ENCODE data around the gene GFOD1.
"Not testable (repeated sequence)": the region's sequence is repeated elsewhere in the genome, so short reads cannot be mapped to it uniquely, and the experiment has no call there.

GFOD1 gene

DNA sequence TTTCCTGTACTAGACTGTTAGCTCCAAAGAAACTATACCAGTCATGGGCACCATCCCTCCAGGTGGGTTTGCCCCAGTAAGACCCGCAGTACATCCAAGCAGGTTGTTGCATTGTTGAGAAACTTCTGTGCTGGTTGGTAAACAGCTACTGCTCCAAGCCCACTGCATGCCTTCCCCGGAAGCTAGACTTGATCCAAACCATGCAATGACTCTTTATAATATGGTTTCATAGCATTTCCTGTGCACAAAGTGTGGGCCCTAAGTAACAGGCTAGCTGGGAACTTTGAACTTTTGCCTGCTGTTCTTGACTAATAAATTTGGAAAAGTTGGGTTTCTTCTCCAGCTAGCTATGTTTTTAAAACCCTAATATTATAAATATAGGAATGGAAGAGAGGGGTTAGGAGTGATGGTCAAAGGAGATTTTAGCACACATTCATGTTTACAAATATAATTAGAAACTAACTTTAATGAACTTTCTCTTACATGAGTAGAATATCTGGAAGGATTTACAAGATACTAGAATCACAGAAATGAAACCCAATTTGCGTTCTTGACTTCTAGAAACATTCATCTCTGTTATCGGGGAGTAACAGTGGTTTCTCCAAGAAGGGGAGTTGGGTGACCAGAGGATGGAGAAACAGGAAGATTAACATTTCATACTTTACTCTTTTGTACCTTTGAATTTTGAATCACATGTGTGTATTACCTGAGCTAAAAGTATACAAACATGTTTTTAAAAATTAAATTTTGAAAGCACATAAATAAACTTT is 51.7 kb downstream of the GFOD1 start:
- no peak overlapping the region for H3K4ac ChIP-seq (ENCODE audit: low read length)
- H3K14ac ChIP-seq (ENCODE audit: low read length) = no peak overlapping the region
- no peak overlapping the region for H2AK5ac ChIP-seq (ENCODE audit: low read depth, low read length)
- H3K9ac ChIP-seq (ENCODE audit: low read depth, low read length, poor library complexity) = no peak overlapping the region
- no peak overlapping the region for H3K18ac ChIP-seq (ENCODE audit: low read length)
- no peak overlapping the region for H2BK120ac ChIP-seq (ENCODE audit: low read depth, low read length)
- H3K36me3 ChIP-seq (replicated peaks in 1 of 2; ENCODE audit: control insufficient read depth in 2 of 2, insufficient read depth in 2 of 2, low read length in 2 of 2) = no peaks in the 10 kb centered on the region
- H3K9me3 ChIP-seq (replicated peaks in 1 of 2; ENCODE audit: control insufficient read depth in 2 of 2, insufficient read depth in 1 of 2, low read depth in 1 of 2, low read length in 2 of 2) = peaks cover 0 to 9% of the 10 kb centered on the region in 2 donors
- no peak overlapping the region for H2AFZ ChIP-seq (ENCODE audit: low read length)
- H4K8ac ChIP-seq (ENCODE audit: low read depth, low read length) = no peak overlapping the region
- H3K23ac ChIP-seq (ENCODE audit: low read depth, low read length, poor library complexity) = no peak overlapping the region
- no peaks in the 10 kb centered on the region for H3K27me3 ChIP-seq (ENCODE audit: control insufficient read depth in 3 of 3, insufficient read depth in 3 of 3, low read depth in 1 of 3, low read length in 3 of 3)
- H3K4me1 ChIP-seq (ENCODE audit: control insufficient read depth in 2 of 2, insufficient read depth in 1 of 2, low read depth in 1 of 2, low read length in 2 of 2) = no peaks in the 10 kb centered on the region
- no CpG with 5 or more reads among the region's 4 CpGs for WGBS, 2 donors (ENCODE audit: extremely low coverage in 2 of 2, insufficient read length in 2 of 2, insufficient replicate concordance in 1 of 2)
- H3K79me1 ChIP-seq (ENCODE audit: low read depth, low read length) = no peaks in the 10 kb centered on the region
- no peak overlapping the region for H2BK15ac ChIP-seq (ENCODE audit: low read length)
- no peak overlapping the region for H4K91ac ChIP-seq (ENCODE audit: low read depth, low read length, poor library complexity)
- no peak overlapping the region for H3K4me3 ChIP-seq (ENCODE audit: low read length in 2 of 2)
- no peak overlapping the region for H3K4me2 ChIP-seq (ENCODE audit: insufficient read depth, low read length, poor library complexity, severe bottlenecking)
- H2BK5ac ChIP-seq (ENCODE audit: low read length) = no peak overlapping the region
- no peak overlapping the region for H2BK12ac ChIP-seq (ENCODE audit: low read length)
- DNase-seq (ENCODE audit: low spot score) = no peak
- no peak overlapping the region for H3K27ac ChIP-seq (replicated peaks; ENCODE audit: low read length)

DNA sequence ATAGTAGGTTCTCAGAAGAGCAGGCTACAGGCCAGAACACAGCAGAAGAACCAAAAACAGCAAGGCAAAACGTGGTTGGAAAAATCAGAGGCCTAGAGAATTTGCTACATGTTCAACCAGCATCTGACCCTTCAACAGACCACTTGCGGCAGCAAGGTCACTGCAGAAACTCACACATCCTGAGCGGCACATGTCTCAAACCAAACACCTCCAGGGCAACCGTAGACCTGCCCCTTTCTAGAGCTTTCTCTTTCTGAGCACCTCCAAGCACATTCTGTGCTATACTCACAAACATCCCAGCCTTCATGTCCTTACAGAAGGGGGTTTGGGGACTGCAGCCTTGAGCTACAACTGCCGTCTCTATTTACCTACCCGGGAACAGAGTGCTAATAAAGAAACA is 52.6 kb downstream of the GFOD1 start:
- H2AK5ac ChIP-seq (ENCODE audit: low read depth, low read length) = no peak overlapping the region
- H4K8ac ChIP-seq (ENCODE audit: low read depth, low read length) = no peak overlapping the region
- H3K4ac ChIP-seq (ENCODE audit: low read length) = no peak overlapping the region
- no peaks in the 10 kb centered on the region for H3K27me3 ChIP-seq (ENCODE audit: control insufficient read depth in 3 of 3, insufficient read depth in 3 of 3, low read depth in 1 of 3, low read length in 3 of 3)
- no peak overlapping the region for H3K4me3 ChIP-seq (ENCODE audit: low read length in 2 of 2)
- H2BK5ac ChIP-seq (ENCODE audit: low read length) = no peak overlapping the region
- no peak overlapping the region for H3K4me2 ChIP-seq (ENCODE audit: insufficient read depth, low read length, poor library complexity, severe bottlenecking)
- H2AFZ ChIP-seq (ENCODE audit: low read length) = no peak overlapping the region
- DNase-seq (ENCODE audit: low spot score) = no peak
- peaks cover 0 to 9% of the 10 kb centered on the region in 2 donors for H3K9me3 ChIP-seq (replicated peaks in 1 of 2; ENCODE audit: control insufficient read depth in 2 of 2, insufficient read depth in 1 of 2, low read depth in 1 of 2, low read length in 2 of 2)
- H2BK15ac ChIP-seq (ENCODE audit: low read length) = no peak overlapping the region
- no peak overlapping the region for H4K91ac ChIP-seq (ENCODE audit: low read depth, low read length, poor library complexity)
- H3K4me1 ChIP-seq (ENCODE audit: control insufficient read depth in 2 of 2, insufficient read depth in 1 of 2, low read depth in 1 of 2, low read length in 2 of 2) = no peaks in the 10 kb centered on the region
- no peaks in the 10 kb centered on the region for H3K79me1 ChIP-seq (ENCODE audit: low read depth, low read length)
- H3K36me3 ChIP-seq (replicated peaks in 1 of 2; ENCODE audit: control insufficient read depth in 2 of 2, insufficient read depth in 2 of 2, low read length in 2 of 2) = no peaks in the 10 kb centered on the region
- H2BK120ac ChIP-seq (ENCODE audit: low read depth, low read length) = no peak overlapping the region
- no peak overlapping the region for H3K23ac ChIP-seq (ENCODE audit: low read depth, low read length, poor library complexity)
- no peak overlapping the region for H3K27ac ChIP-seq (replicated peaks; ENCODE audit: low read length)
- H3K14ac ChIP-seq (ENCODE audit: low read length) = no peak overlapping the region
- no peak overlapping the region for H2BK12ac ChIP-seq (ENCODE audit: low read length)
- H3K9ac ChIP-seq (ENCODE audit: low read depth, low read length, poor library complexity) = no peak overlapping the region
- H3K18ac ChIP-seq (ENCODE audit: low read length) = no peak overlapping the region
- no CpG with 5 or more reads among the region's 6 CpGs for WGBS, 2 donors (ENCODE audit: extremely low coverage in 2 of 2, insufficient read length in 2 of 2, insufficient replicate concordance in 1 of 2)

DNA sequence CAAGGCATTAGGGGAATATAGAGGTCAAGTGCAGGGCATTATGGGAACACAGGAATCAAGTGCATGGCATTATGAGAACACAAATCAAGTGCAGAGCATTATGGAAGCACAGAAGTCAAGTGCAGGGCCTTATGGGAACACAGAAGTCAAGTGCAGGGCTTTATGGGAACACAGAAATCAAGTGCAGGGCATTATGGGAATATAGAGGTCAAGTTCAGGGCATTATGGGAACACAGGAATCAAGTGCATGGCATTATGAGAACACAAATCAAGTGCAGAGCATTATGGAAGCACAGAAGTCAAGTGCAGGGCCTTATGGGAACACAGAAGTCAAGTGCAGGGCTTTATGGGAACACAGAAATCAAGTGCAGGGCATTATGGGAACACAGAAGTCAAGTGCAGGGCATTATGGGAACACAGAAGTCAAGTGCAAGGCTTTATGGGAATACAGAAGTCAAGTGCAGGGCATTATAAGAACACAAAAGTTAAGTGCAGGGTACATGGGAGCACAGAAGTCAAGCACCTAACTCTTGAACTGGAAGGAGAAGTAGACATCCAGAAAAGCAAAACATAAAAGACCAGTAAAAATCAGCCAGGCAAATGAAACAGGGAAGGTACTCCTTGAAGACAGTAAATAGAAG is 53.1 kb downstream of the GFOD1 start:
- not testable (repeated sequence) for H3K4me2 ChIP-seq (ENCODE audit: insufficient read depth, low read length, poor library complexity, severe bottlenecking); H3K79me1 ChIP-seq (ENCODE audit: low read depth, low read length); H4K8ac ChIP-seq (ENCODE audit: low read depth, low read length); H2BK120ac ChIP-seq (ENCODE audit: low read depth, low read length); H3K9me3 ChIP-seq (replicated peaks in 1 of 2; ENCODE audit: control insufficient read depth in 2 of 2, insufficient read depth in 1 of 2, low read depth in 1 of 2, low read length in 2 of 2); H2BK12ac ChIP-seq (ENCODE audit: low read length); H3K18ac ChIP-seq (ENCODE audit: low read length); H3K4me3 ChIP-seq (ENCODE audit: low read length in 2 of 2); H3K4ac ChIP-seq (ENCODE audit: low read length); H3K14ac ChIP-seq (ENCODE audit: low read length); H3K27me3 ChIP-seq (ENCODE audit: control insufficient read depth in 3 of 3, insufficient read depth in 3 of 3, low read depth in 1 of 3, low read length in 3 of 3); H3K4me1 ChIP-seq (ENCODE audit: control insufficient read depth in 2 of 2, insufficient read depth in 1 of 2, low read depth in 1 of 2, low read length in 2 of 2); H4K91ac ChIP-seq (ENCODE audit: low read depth, low read length, poor library complexity); H2AFZ ChIP-seq (ENCODE audit: low read length); H2BK5ac ChIP-seq (ENCODE audit: low read length); H3K36me3 ChIP-seq (replicated peaks in 1 of 2; ENCODE audit: control insufficient read depth in 2 of 2, insufficient read depth in 2 of 2, low read length in 2 of 2); H2BK15ac ChIP-seq (ENCODE audit: low read length); H3K23ac ChIP-seq (ENCODE audit: low read depth, low read length, poor library complexity); H3K9ac ChIP-seq (ENCODE audit: low read depth, low read length, poor library complexity); DNase-seq (ENCODE audit: low spot score); H3K27ac ChIP-seq (replicated peaks; ENCODE audit: low read length); H2AK5ac ChIP-seq (ENCODE audit: low read depth, low read length)

DNA sequence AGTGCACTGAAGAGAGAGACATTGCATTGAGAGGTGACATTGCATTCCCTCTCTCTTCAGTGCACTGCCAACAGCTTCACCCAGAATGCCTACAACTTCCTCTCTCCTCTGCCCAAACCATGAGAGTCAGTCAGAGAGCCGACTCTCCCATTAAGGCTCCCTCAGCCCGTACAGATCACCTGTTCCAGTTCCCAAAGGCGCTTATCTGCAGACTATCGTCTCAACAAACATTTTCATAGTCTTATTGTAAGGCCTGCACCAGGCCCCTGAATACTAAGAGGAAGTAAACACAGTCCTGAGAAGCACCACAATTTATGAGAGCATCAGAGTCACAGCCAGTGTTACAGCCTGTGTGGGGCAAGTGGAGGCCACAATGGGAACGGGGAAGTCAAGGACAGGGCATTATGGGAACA is 53.7 kb downstream of the GFOD1 start:
- Histone ChIP-seq H3K27me3 (ENCODE audit: control insufficient read depth in 3 of 3, insufficient read depth in 3 of 3, low read depth in 1 of 3, low read length in 3 of 3) (no peaks in the 10 kb centered on the region), H3K14ac (ENCODE audit: low read length) (no peak overlapping the region), H3K36me3 (replicated peaks in 1 of 2; ENCODE audit: control insufficient read depth in 2 of 2, insufficient read depth in 2 of 2, low read length in 2 of 2) (no peaks in the 10 kb centered on the region), H4K91ac (ENCODE audit: low read depth, low read length, poor library complexity) (no peak overlapping the region), H3K4me3 (ENCODE audit: low read length in 2 of 2) (no peak overlapping the region), H3K9ac (ENCODE audit: low read depth, low read length, poor library complexity) (no peak overlapping the region), H3K9me3 (replicated peaks in 1 of 2; ENCODE audit: control insufficient read depth in 2 of 2, insufficient read depth in 1 of 2, low read depth in 1 of 2, low read length in 2 of 2) (peaks cover 0 to 9% of the 10 kb centered on the region in 2 donors), H2BK120ac (ENCODE audit: low read depth, low read length) (no peak overlapping the region), H4K8ac (ENCODE audit: low read depth, low read length) (no peak overlapping the region), H3K79me1 (ENCODE audit: low read depth, low read length) (no peaks in the 10 kb centered on the region), H3K4me1 (ENCODE audit: control insufficient read depth in 2 of 2, insufficient read depth in 1 of 2, low read depth in 1 of 2, low read length in 2 of 2) (peaks cover 4 to 5% of the 10 kb centered on the region in 2 donors), H2AK5ac (ENCODE audit: low read depth, low read length) (no peak overlapping the region), H3K18ac (ENCODE audit: low read length) (no peak overlapping the region), H3K23ac (ENCODE audit: low read depth, low read length, poor library complexity) (no peak overlapping the region), H3K4me2 (ENCODE audit: insufficient read depth, low read length, poor library complexity, severe bottlenecking) (no peak overlapping the region), H2BK15ac (ENCODE audit: low read length) (no peak overlapping the region), H2AFZ (ENCODE audit: low read length) (no peak overlapping the region), H2BK12ac (ENCODE audit: low read length) (no peak overlapping the region), H2BK5ac (ENCODE audit: low read length) (no peak overlapping the region), H3K27ac (replicated peaks; ENCODE audit: low read length) (no peak overlapping the region), H3K4ac (ENCODE audit: low read length) (no peak overlapping the region)
- no peak for DNase-seq (ENCODE audit: low spot score)
- WGBS, 2 donors (ENCODE audit: extremely low coverage in 2 of 2, insufficient read length in 2 of 2, insufficient replicate concordance in 1 of 2) = no CpG with 5 or more reads among the region's 5 CpGs

All from neuronal stem cell (in vitro differentiated cells).